ENCODE results near the gene REV3L.

Gene REV3L

GRCh38 chr6:111410371-111410770, 72.6 kb downstream of the REV3L start:
- H3K9ac ChIP-seq (ENCODE audit: low read length) = no peak overlapping the region
- H3K4me3 ChIP-seq (ENCODE audit: insufficient read depth, low read length, poor library complexity, severe bottlenecking) = no peak overlapping the region
- peaks cover 18% of the 10 kb centered on the region for H3K36me3 ChIP-seq (ENCODE audit: low read length)
- no peaks in the 10 kb centered on the region for H3K9me2 ChIP-seq (replicated peaks; ENCODE audit: insufficient read depth, low read length)
- H4K20me1 ChIP-seq (ENCODE audit: low read depth, low read length) = no peaks in the 10 kb centered on the region
- H3K4me2 ChIP-seq (ENCODE audit: low read depth, low read length, poor library complexity, severe bottlenecking) = no peak overlapping the region
- H3F3A ChIP-seq (ENCODE audit: insufficient read depth) = peaks cover 6% of the 10 kb centered on the region
- H2AFZ ChIP-seq (ENCODE audit: low read depth, low read length, severe bottlenecking) = no peak overlapping the region
- no peak overlapping the region for H3K27ac ChIP-seq (ENCODE audit: low read depth, low read length)
- TF ChIP-seq CTCF (IDR thresholded peaks at IDR 0.05; ENCODE audit: insufficient read depth, low read length, poor library complexity, severe bottlenecking) = no peak
- TF ChIP-seq EZH2phosphoT487 (conservative IDR thresholded peaks at IDR 0.05; ENCODE audit: low read length) = no peak
- no peaks in the 10 kb centered on the region for H3K9me3 ChIP-seq (ENCODE audit: insufficient read depth, low read length)
- H3K27me3 ChIP-seq (ENCODE audit: low read length) = no peaks in the 10 kb centered on the region
- no peaks in the 10 kb centered on the region for H3K79me2 ChIP-seq (ENCODE audit: insufficient read depth, low read length)

GRCh38 chr6:111409430-111409829, 73.6 kb downstream of the REV3L start:
- Histone ChIP-seq H3K27me3 (ENCODE audit: low read length) (no peaks in the 10 kb centered on the region), H3K4me2 (ENCODE audit: low read depth, low read length, poor library complexity, severe bottlenecking) (no peak overlapping the region), H3K9ac (ENCODE audit: low read length) (no peak overlapping the region), H4K20me1 (ENCODE audit: low read depth, low read length) (no peaks in the 10 kb centered on the region), H3K9me2 (replicated peaks; ENCODE audit: insufficient read depth, low read length) (no peaks in the 10 kb centered on the region), H3K9me3 (ENCODE audit: insufficient read depth, low read length) (no peaks in the 10 kb centered on the region), H3F3A (ENCODE audit: insufficient read depth) (peaks cover 6% of the 10 kb centered on the region), H3K79me2 (ENCODE audit: insufficient read depth, low read length) (no peaks in the 10 kb centered on the region), H3K4me3 (ENCODE audit: insufficient read depth, low read length, poor library complexity, severe bottlenecking) (no peak overlapping the region), H3K27ac (ENCODE audit: low read depth, low read length) (no peak overlapping the region), H2AFZ (ENCODE audit: low read depth, low read length, severe bottlenecking) (no peak overlapping the region), H3K36me3 (ENCODE audit: low read length) (peaks cover 26% of the 10 kb centered on the region)
- no peak for TF ChIP-seq EZH2phosphoT487 (conservative IDR thresholded peaks at IDR 0.05; ENCODE audit: low read length)
- no peak for TF ChIP-seq CTCF (IDR thresholded peaks at IDR 0.05; ENCODE audit: insufficient read depth, low read length, poor library complexity, severe bottlenecking)

GRCh38 chr6:111407686-111408085, 75.3 kb downstream of the REV3L start:
- H3K4me2 ChIP-seq (ENCODE audit: low read depth, low read length, poor library complexity, severe bottlenecking) = no peak overlapping the region
- TF ChIP-seq CTCF (IDR thresholded peaks at IDR 0.05; ENCODE audit: insufficient read depth, low read length, poor library complexity, severe bottlenecking) (no peak), EZH2phosphoT487 (conservative IDR thresholded peaks at IDR 0.05; ENCODE audit: low read length) (no peak)
- peaks cover 6% of the 10 kb centered on the region for H3F3A ChIP-seq (ENCODE audit: insufficient read depth)
- no peak overlapping the region for H2AFZ ChIP-seq (ENCODE audit: low read depth, low read length, severe bottlenecking)
- H3K79me2 ChIP-seq (ENCODE audit: insufficient read depth, low read length) = no peaks in the 10 kb centered on the region
- H3K9ac ChIP-seq (ENCODE audit: low read length) = no peak overlapping the region
- no peaks in the 10 kb centered on the region for H3K9me2 ChIP-seq (replicated peaks; ENCODE audit: insufficient read depth, low read length)
- no peak overlapping the region for H3K27ac ChIP-seq (ENCODE audit: low read depth, low read length)
- no peak overlapping the region for H3K4me3 ChIP-seq (ENCODE audit: insufficient read depth, low read length, poor library complexity, severe bottlenecking)
- H3K9me3 ChIP-seq (ENCODE audit: insufficient read depth, low read length) = no peaks in the 10 kb centered on the region
- no peaks in the 10 kb centered on the region for H4K20me1 ChIP-seq (ENCODE audit: low read depth, low read length)
- peaks cover 27% of the 10 kb centered on the region for H3K36me3 ChIP-seq (ENCODE audit: low read length)
- no peaks in the 10 kb centered on the region for H3K27me3 ChIP-seq (ENCODE audit: low read length)

All from SU-DHL-6 (cell line).